GM12878 (cell line): ENCODE measurements around the gene KITLG. TPM values are rescaled to one million over a fixed set of nuclear protein-coding genes. Genes with fewer than 3 reads are reported as not detected.

ENCODE experiments used
- ATAC-seq: fragments of 200-7000 bp; cut with Tn5 transposase; 3 replicates; pipeline ENCODE4 v1.9.1; 2020; ENCODE audit warnings: mild to moderate bottlenecking, moderate library complexity
- BruUV-seq: library from RNA; stranded (reverse); fragments of 400-500 nt; replicated peaks from 2 replicates; lab custom pipeline; 2021; lab: Mats Ljungman, UMichigan
- CTCF ChIA-PET: fragments of 300-600 bp; sonication (Branson Sonifier 250); formaldehyde crosslinking; extraction: SDS; loops from one replicate; lab custom pipeline; 2021; ENCODE audit warnings: inconsistent platforms; lab: Yijun Ruan, JAX
- POLR2A ChIA-PET: fragments of 350-600 bp; formaldehyde crosslinking; extraction: SDS; loops from one replicate; lab custom pipeline; 2021; ENCODE audit warnings: inconsistent platforms; lab: Charles Lee
- RAD21 ChIA-PET: fragments of 300-600 bp; sonication (Branson Sonifier 250); formaldehyde crosslinking; loops from one replicate; lab custom pipeline; 2023; ENCODE audit warnings: antibody characterized with exemption; ENCODE audit not compliant: unreplicated experiment; lab: Charles Lee
- SMC1A ChIA-PET: fragments of 300-600 bp; sonication (Branson Sonifier 250); formaldehyde crosslinking; loops from one replicate; lab custom pipeline; 2023; ENCODE audit not compliant: unreplicated experiment, uncharacterized antibody; lab: Charles Lee
- DNase-seq: peaks from one replicate; pipeline ENCODE4 v3.0.0-alpha.2; 2011; ENCODE audit warnings: low read depth, low spot score
- FAIRE-seq: peaks from 3 replicates; lab custom pipeline; 2011; peaks lifted over from hg19 to GRCh38; lab: Jason Lieb, UNC
- H2AFZ ChIP-seq: 2 replicates; pipeline ENCODE4 v1.6.0; 2011; ENCODE audit warnings: low read depth, low read length, control low read depth; ENCODE audit not compliant: control insufficient read depth
- H3K27ac ChIP-seq: 2 replicates; pipeline ENCODE4 v1.5.1; 2011; ENCODE audit warnings: control low read depth; ENCODE audit not compliant: control insufficient read depth, insufficient read depth
- H3K27me3 ChIP-seq, 2 experiments: replicated peaks in 1 of 2; 2 replicates each; pipeline versions ENCODE4 v1.6.0 to v1.6.1; 2011; ENCODE audit warnings: low read length in 1 of 2; ENCODE audit not compliant: control insufficient read depth in 2 of 2, insufficient read depth in 2 of 2
- H3K36me3 ChIP-seq, 2 experiments: 2 replicates each; pipeline ENCODE4 v1.5.1; 2011; ENCODE audit warnings: low read length in 1 of 2; ENCODE audit not compliant: control insufficient read depth in 2 of 2, insufficient read depth in 2 of 2
- H3K4me1 ChIP-seq: 2 replicates; pipeline ENCODE4 v1.6.1; 2011; ENCODE audit warnings: mild to moderate bottlenecking, low read length, moderate library complexity, mixed read lengths; ENCODE audit not compliant: control insufficient read depth, insufficient read depth
- H3K4me2 ChIP-seq: 2 replicates; pipeline ENCODE4 v1.6.0; 2011; ENCODE audit warnings: control low read depth; ENCODE audit not compliant: control insufficient read depth, insufficient read depth
- H3K4me3 ChIP-seq: fragments of 200-600 bp; sonication (generic); 2 replicates; pipeline ENCODE4 v1.5.1; 2016
- H3K79me2 ChIP-seq: 2 replicates; pipeline ENCODE4 v1.6.0; 2011; ENCODE audit warnings: low read length; ENCODE audit not compliant: control insufficient read depth, insufficient read depth
- H3K9ac ChIP-seq: 2 replicates; pipeline ENCODE4 v1.8.0; 2011; ENCODE audit warnings: low read length, control low read depth, mixed read lengths; ENCODE audit not compliant: control insufficient read depth, insufficient read depth
- H3K9me3 ChIP-seq: replicated peaks from 3 replicates; pipeline ENCODE4 v1.5.1; 2011; ENCODE audit warnings: mild to moderate bottlenecking, low read length; ENCODE audit not compliant: control insufficient read depth, insufficient read depth
- H4K20me1 ChIP-seq: 2 replicates; pipeline ENCODE4 v1.6.0; 2011; ENCODE audit not compliant: control insufficient read depth, insufficient read depth
- CREM ChIP-seq: IDR thresholded peaks from 2 replicates; pipeline ENCODE4 v1.6.1; 2014; ENCODE audit warnings: antibody characterized with exemption, low read depth
- DPF2 ChIP-seq: fragments of 450-650 bp; IDR thresholded peaks from 2 replicates; pipeline ENCODE4 v1.6.1; 2017; ENCODE audit warnings: mild to moderate bottlenecking
- ESRRA ChIP-seq: IDR thresholded peaks from 2 replicates; pipeline ENCODE4 v1.6.1; 2012; ENCODE audit warnings: mild to moderate bottlenecking, low read length, improper control_type of control experiment
- GABPA ChIP-seq: IDR thresholded peaks from 2 replicates; pipeline ENCODE4 v1.6.1; 2014; ENCODE audit warnings: antibody characterized with exemption, low read depth, mild to moderate bottlenecking, inconsistent platforms
- HDGF ChIP-seq: fragments of 450-650 bp; IDR thresholded peaks from 2 replicates; pipeline ENCODE4 v1.6.1; 2016; ENCODE audit warnings: antibody characterized with exemption
- MAX ChIP-seq: IDR thresholded peaks from 2 replicates; pipeline ENCODE4 v1.6.1; 2012; ENCODE audit warnings: low read depth, low read length, improper control_type of control experiment
- SP1 ChIP-seq: IDR thresholded peaks from one replicate; pipeline ENCODE4 v1.6.1; 2011; ENCODE audit warnings: low read depth, low read length
- SREBF1 ChIP-seq: IDR thresholded peaks from 2 replicates; pipeline ENCODE4 v1.6.1; 2012; ENCODE audit warnings: mild to moderate bottlenecking, low read length
- ZNF384 ChIP-seq: IDR thresholded peaks from 2 replicates; pipeline ENCODE4 v1.6.1; 2012; ENCODE audit warnings: low read depth, mild to moderate bottlenecking, low read length, improper control_type of control experiment, borderline replicate concordance
- WGBS: methylation state at CpG from one replicate; pipeline ENCODE4 v1.1.6; 2016; ENCODE audit warnings: low lambda C conversion rate; ENCODE audit not compliant: insufficient replicate concordance, insufficient coverage; ENCODE audit errors: missing lambda C conversion rate; 5-methylcytosine and 5-hydroxymethylcytosine counted together
- in situ Hi-C: fragments of 300-500 bp; cut with MboI; formaldehyde crosslinking; loops from 9 replicates; pipeline ENCODE4 v1.14.3; 2018; ENCODE audit warnings: mixed read lengths
- intact Hi-C: fragments of 100-400 bp; cut with micrococcal nuclease; formaldehyde crosslinking; loops from one replicate; pipeline ENCODE4 v1.14.2; 2022; ENCODE audit not compliant: unreplicated experiment
- polyA plus RNA-seq, 11 experiments: library from polyadenylated mRNA; depleted of rRNA in 4 of 11; unstranded in 6 of 11; stranded (reverse) in 5 of 11; fragments of >200 nt; fragmentation: Nextera tagmentation in 4 of 11; fragmentation: Illumina TruSeq in 1 of 11; extraction: Ambion mirVana in 4 of 11; extraction: Trizol in 1 of 11; gene quantifications; 1 replicate in 1 of 11; 2 replicates in 10 of 11; pipeline versions ENCODE4 v1.2.1 to v1.2.3, GENCODE V29; 2011 to 2016; ENCODE audit warnings: inconsistent platforms in 2 of 11, missing spikeins in 2 of 11, low read depth in 1 of 11
- total RNA-seq, 4 experiments: library from RNA; depleted of rRNA in 3 of 4; stranded (reverse); fragments of >200 nt in 3 of 4; fragmentation: Illumina TruSeq in 1 of 4; extraction: Trizol in 1 of 4; gene quantifications; 2 replicates each; pipeline versions ENCODE4 v1.2.1 to v1.2.3, GENCODE V29; 2013 to 2021

KITLG gene
- total and polyA plus RNA-seq, 10 of the 15 experiments (the other 5 are each of a cell fraction or from before 2014, with no cell fraction given): 0.02 to 0.51 (median 0.09) TPM; not detected in 1

- WGBS: 7% methylated on average over 2 of the region's 2 CpGs
- BruUV-seq: no TSS peak
These were observed 74.6 kb downstream of the KITLG start for GRCh38 chr12:88505696-88506095.

GRCh38 chr12:88503281-88503703 lies 77.0 kb downstream of the KITLG start:
- H3K4me3 ChIP-seq: no peak overlapping the region
- 28% methylated on average over 3 of the region's 3 CpGs for WGBS
- H3K36me3 ChIP-seq: no peaks in the 10 kb centered on the region
- ChIA-PET POLR2A (no interaction called here), SMC1A (interaction anchor here (0.7 kb wide), 1 partner anchor 14 kb away, joined by 4 read pairs; no protein-coding TSS in a partner anchor), CTCF (no interaction called here)
- H3K9me3 ChIP-seq: no peaks in the 10 kb centered on the region
- no peaks in the 10 kb centered on the region for H3K27me3 ChIP-seq
- no peak for FAIRE-seq
- in situ Hi-C loops (no loop called here), intact Hi-C loops (no loop called here)
- no TSS peak for BruUV-seq
- no peaks in the 10 kb centered on the region for H3K79me2 ChIP-seq
- TF ChIP-seq ZNF384: no peak
- TF ChIP-seq DPF2: no peak
- TF ChIP-seq MAX: no peak
- no peak for TF ChIP-seq CREM
- no peak for TF ChIP-seq HDGF
- TF ChIP-seq SP1: no peak
- no peak for TF ChIP-seq ESRRA
- no peak for TF ChIP-seq GABPA
- TF ChIP-seq, all 136 proteins: peak for 0
- H2AFZ ChIP-seq: no peak overlapping the region
- H3K4me1 ChIP-seq: no peaks in the 10 kb centered on the region
- DNase-seq: no peak
- H3K9ac ChIP-seq: no peak overlapping the region
- H3K27ac ChIP-seq: no peak overlapping the region
- RAD21 ChIA-PET: no interaction called here
- no peak overlapping the region for H3K4me2 ChIP-seq
- no peak for ATAC-seq
- no peaks in the 10 kb centered on the region for H4K20me1 ChIP-seq

More at GRCh38 chr12:88505696-88506095, 74.6 kb downstream of the KITLG start:
- Histone ChIP-seq H3K9ac (no peak overlapping the region), H3K4me1 (no peaks in the 10 kb centered on the region), H3K27ac (no peak overlapping the region), H4K20me1 (no peaks in the 10 kb centered on the region), H2AFZ (no peak overlapping the region), H3K27me3 (no peaks in the 10 kb centered on the region), H3K4me3 (no peak overlapping the region), H3K9me3 (no peaks in the 10 kb centered on the region), H3K36me3 (no peaks in the 10 kb centered on the region), H3K79me2 (no peaks in the 10 kb centered on the region), H3K4me2 (no peak overlapping the region)
- in situ Hi-C loops: no loop called here
- no peak for DNase-seq
- SMC1A ChIA-PET: no interaction called here
- intact Hi-C loops: no loop called here
- RAD21 ChIA-PET: no interaction called here
- no peak for ATAC-seq
- no peak for FAIRE-seq
- TF ChIP-seq ZNF384: no peak
- TF ChIP-seq SREBF1: no peak
- POLR2A ChIA-PET: no interaction called here
- CTCF ChIA-PET: no interaction called here
